8988T (cell line): ENCODE measurements around the gene MKS1.

Experiments used
- DNase-seq: peaks from one replicate; pipeline ENCODE4 v3.0.0; 2011

Gene MKS1

GRCh38 chr17:58156839-58157803, 61.9 kb downstream of the MKS1 start:
- DNase-seq = no peak
